ENCODE measurements around the gene TEX19.

DNA sequence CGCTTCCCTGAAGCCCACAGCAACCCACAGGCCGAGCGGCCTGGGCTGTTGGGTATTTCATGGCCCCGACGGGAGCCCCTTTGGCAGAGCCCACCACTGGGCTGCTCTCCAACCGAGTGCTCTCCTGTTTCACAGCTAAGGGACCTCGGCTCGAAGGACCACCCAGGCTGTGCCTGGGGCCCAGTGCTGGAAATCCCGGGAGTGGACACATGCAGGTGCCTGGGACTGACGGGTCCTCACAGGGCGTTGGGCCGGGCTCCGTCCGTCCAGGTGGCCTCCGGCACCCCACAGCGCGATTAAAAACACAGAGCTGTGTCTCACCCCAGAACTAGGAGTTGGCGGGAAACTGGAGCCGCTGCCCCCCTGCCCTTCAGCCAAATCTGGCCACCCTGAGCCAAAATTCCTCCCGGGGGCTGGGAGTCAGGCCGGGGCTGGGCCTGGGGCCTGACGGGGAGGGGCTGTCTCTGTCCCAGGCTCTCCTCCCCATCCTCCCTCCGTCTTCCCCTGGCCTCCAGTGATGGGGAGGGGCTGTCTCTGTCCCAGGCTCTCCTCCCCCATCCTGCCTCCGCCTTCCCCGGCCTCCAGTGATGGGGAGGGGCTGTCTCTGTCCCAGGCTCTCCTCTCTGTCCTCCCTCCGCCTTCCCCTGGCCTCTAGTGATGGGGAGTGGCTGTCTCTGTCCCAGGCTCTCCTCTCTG lies 26.7 kb downstream of the TEX19 start:
- TF ChIP-seq, protein P1, sequence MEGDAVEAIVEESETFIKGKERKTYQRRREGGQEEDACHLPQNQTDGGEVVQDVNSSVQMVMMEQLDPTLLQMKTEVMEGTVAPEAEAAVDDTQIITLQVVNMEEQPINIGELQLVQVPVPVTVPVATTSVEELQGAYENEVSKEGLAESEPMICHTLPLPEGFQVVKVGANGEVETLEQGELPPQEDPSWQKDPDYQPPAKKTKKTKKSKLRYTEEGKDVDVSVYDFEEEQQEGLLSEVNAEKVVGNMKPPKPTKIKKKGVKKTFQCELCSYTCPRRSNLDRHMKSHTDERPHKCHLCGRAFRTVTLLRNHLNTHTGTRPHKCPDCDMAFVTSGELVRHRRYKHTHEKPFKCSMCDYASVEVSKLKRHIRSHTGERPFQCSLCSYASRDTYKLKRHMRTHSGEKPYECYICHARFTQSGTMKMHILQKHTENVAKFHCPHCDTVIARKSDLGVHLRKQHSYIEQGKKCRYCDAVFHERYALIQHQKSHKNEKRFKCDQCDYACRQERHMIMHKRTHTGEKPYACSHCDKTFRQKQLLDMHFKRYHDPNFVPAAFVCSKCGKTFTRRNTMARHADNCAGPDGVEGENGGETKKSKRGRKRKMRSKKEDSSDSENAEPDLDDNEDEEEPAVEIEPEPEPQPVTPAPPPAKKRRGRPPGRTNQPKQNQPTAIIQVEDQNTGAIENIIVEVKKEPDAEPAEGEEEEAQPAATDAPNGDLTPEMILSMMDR (IDR thresholded peaks at IDR 0.05): no peak
- TF ChIP-seq POLR2A (IDR thresholded peaks at IDR 0.05): no peak
